SU-DHL-6 (cell line): Measurements from ENCODE around the gene TNIK.

ENCODE experiments used
- CTCF ChIP-seq: fragments of 200-600 bp; sonication (generic); IDR thresholded peaks from one replicate; pipeline ENCODE4 v1.5.1; 2017; ENCODE audit warnings: antibody characterized with exemption, mild to moderate bottlenecking, low read length, moderate library complexity; ENCODE audit not compliant: insufficient read depth, poor library complexity, severe bottlenecking
- EZH2phosphoT487 ChIP-seq: fragments of 200-600 bp; sonication (generic), shearing (Covaris generic); conservative IDR thresholded peaks from 2 replicates; pipeline ENCODE4 v1.6.1; 2018; ENCODE audit warnings: mild to moderate bottlenecking, antibody characterized with exemption, low read length, moderate library complexity, mixed read lengths

GRCh38 chr3:171452328-171452727 lies 7.9 kb downstream of the TNIK start:
- TF ChIP-seq CTCF, result no peak
- TF ChIP-seq EZH2phosphoT487, result no peak
